Epithelial cell of proximal tubule (primary cell): ENCODE measurements around the gene STAC3. TPM values are rescaled to one million over a fixed set of nuclear protein-coding genes. Genes with fewer than 3 reads are reported as not detected.

ENCODE experiments used
- DNase-seq: peaks from one replicate; pipeline ENCODE4 v3.0.0-alpha.2; 2011; ENCODE audit warnings: low read depth
- H3K4me3 ChIP-seq: 2 replicates; pipeline ENCODE4 v1.5.1; 2011; ENCODE audit warnings: low read depth, mild to moderate bottlenecking, low read length
- total RNA-seq: library from RNA; depleted of rRNA; stranded (reverse); fragments of >200 nt; gene quantifications from 2 replicates; pipeline ENCODE4 v1.2.3, GENCODE V29; 2015
- TF ChIP-seq, protein P1 (sequence below): conservative IDR thresholded peaks from 2 replicates; pipeline ENCODE4 v1.5.1; 2012; ENCODE audit warnings: low read depth, mild to moderate bottlenecking, low read length

The STAC3 gene
- total RNA-seq, 1 donor from 2014 or later: not detected

DNA sequence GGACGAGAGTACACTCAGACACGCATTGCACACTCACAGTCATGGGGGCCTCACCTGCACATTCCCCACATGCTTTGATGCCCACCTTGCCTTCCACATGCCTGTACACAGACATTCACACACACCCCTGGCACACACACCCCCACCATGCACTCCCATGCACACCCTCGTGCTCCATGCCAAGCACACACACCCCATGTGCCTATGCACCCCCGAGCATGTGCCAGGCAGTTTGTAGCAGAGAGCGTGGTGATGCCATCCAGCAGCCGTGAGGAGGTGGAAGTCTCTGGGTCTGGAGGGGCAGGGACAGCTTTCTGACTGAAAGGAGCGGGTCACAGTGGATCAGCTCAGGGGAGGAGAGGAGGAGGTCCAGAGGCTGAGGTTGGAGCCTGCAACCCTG lies 45.1 kb downstream of the STAC3 start:
- TF ChIP-seq, protein P1, sequence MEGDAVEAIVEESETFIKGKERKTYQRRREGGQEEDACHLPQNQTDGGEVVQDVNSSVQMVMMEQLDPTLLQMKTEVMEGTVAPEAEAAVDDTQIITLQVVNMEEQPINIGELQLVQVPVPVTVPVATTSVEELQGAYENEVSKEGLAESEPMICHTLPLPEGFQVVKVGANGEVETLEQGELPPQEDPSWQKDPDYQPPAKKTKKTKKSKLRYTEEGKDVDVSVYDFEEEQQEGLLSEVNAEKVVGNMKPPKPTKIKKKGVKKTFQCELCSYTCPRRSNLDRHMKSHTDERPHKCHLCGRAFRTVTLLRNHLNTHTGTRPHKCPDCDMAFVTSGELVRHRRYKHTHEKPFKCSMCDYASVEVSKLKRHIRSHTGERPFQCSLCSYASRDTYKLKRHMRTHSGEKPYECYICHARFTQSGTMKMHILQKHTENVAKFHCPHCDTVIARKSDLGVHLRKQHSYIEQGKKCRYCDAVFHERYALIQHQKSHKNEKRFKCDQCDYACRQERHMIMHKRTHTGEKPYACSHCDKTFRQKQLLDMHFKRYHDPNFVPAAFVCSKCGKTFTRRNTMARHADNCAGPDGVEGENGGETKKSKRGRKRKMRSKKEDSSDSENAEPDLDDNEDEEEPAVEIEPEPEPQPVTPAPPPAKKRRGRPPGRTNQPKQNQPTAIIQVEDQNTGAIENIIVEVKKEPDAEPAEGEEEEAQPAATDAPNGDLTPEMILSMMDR: no peak
- no peak for DNase-seq
- no peak overlapping the region for H3K4me3 ChIP-seq

GRCh38 chr12:57205186-57205585 lies 45.8 kb downstream of the STAC3 start:
- no peak for DNase-seq
- H3K4me3 ChIP-seq: no peak overlapping the region
- TF ChIP-seq, protein P1: no peak

GRCh38 chr12:57204454-57204853 lies 46.5 kb downstream of the STAC3 start:
- TF ChIP-seq, protein P1: no peak
- no peak overlapping the region for H3K4me3 ChIP-seq
- no peak for DNase-seq

DNA sequence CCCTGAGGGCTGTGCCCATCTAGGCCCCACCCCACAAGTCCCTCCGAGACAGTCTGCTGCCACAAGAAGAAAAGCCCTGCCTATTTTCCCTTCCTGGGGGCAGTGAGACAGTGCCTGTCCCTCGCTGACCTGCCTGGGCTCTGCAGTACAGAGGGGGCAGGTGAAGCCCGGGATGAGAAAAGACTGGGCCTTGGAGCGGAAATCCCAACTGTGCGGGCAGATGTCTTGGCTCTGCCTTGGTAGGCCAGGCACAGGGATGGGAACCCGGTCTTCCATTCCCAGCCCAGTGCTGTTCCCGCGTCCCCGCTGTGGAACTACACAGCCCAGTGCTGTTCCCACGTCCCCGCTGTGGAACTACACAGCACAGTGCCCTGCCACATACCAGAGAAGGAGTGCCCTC lies 47.2 kb downstream of the STAC3 start:
- DNase-seq: no peak
- TF ChIP-seq, protein P1: no peak
- H3K4me3 ChIP-seq: no peak overlapping the region

GRCh38 chr12:57203201-57203600 lies 47.8 kb downstream of the STAC3 start:
- no peak for DNase-seq
- TF ChIP-seq, protein P1: no peak
- no peak overlapping the region for H3K4me3 ChIP-seq

DNA sequence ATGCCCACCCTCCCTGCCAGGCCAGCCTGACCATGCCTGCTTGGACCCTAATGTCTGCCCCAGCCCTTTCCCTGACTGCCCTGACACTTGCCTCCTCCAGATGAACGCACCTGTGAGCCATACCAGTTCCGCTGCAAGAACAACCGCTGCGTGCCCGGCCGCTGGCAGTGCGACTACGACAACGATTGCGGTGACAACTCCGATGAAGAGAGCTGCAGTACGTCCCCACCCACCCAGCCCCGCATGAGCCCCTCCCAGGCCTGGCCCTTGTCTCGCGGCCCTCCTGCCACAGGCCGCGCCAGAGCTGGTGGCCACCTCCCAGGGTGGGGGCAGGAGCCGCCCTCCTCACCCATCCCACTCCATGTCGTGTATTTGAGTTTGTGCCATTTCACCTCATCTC lies 48.7 kb downstream of the STAC3 start:
- TF ChIP-seq, protein P1: no peak
- H3K4me3 ChIP-seq: no peak overlapping the region
- no peak for DNase-seq

GRCh38 chr12:57201631-57202030 lies 49.4 kb downstream of the STAC3 start:
- TF ChIP-seq, protein P1: no peak
- no peak for DNase-seq
- H3K4me3 ChIP-seq: no peak overlapping the region
